GM10248 (cell line): ENCODE measurements around the gene PHF21A.
"Not testable (repeated sequence)": the region's sequence is repeated elsewhere in the genome, so short reads cannot be mapped to it uniquely, and the experiment has no call there.

Experiments used
- CTCF ChIA-PET: fragments of 300-600 bp; sonication (Branson Sonifier 250); formaldehyde crosslinking; extraction: SDS; loops from one replicate; lab custom pipeline; 2021; ENCODE audit warnings: antibody characterized with exemption; lab: Yijun Ruan, JAX
- POLR2A ChIA-PET: fragments of 350-650 bp; sonication (Branson Sonifier 250); formaldehyde crosslinking; extraction: SDS; loops from one replicate; lab custom pipeline; 2020; ENCODE audit warnings: antibody characterized with exemption; lab: Yijun Ruan, JAX
- DNase-seq: peaks from one replicate; pipeline ENCODE4 v3.0.0; 2012; ENCODE audit errors: extremely low spot score
- TF ChIP-seq, protein P1 (sequence below): IDR thresholded peaks from 2 replicates; pipeline ENCODE4 v1.5.1; 2012; ENCODE audit warnings: mild to moderate bottlenecking, low read depth; ENCODE audit errors: extremely low read depth, missing control alignments, control extremely low read depth

Gene PHF21A

DNA sequence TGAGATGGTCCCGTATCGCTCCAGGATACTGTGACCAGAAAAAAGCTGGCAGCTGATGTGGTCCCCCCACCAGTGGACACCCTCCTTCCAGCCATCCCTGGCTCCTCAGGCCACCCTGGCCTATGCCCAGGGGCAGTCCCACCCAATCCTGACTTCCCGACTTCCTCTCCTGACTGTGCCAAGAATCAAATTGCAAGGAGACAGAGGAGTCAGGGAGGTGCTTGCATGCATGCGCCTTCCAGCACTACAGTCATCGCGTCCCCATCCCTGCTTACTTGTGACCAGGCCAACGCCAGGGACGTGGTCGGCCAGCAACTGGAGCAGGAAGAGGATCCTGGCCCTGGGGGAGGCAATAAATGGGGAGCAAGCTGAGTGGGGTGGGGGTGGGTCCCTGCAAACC lies 210.6 kb downstream of the PHF21A start:
- DNase-seq = no peak
- ChIA-PET CTCF (no interaction called here), POLR2A (no interaction called here)
- TF ChIP-seq, protein P1, sequence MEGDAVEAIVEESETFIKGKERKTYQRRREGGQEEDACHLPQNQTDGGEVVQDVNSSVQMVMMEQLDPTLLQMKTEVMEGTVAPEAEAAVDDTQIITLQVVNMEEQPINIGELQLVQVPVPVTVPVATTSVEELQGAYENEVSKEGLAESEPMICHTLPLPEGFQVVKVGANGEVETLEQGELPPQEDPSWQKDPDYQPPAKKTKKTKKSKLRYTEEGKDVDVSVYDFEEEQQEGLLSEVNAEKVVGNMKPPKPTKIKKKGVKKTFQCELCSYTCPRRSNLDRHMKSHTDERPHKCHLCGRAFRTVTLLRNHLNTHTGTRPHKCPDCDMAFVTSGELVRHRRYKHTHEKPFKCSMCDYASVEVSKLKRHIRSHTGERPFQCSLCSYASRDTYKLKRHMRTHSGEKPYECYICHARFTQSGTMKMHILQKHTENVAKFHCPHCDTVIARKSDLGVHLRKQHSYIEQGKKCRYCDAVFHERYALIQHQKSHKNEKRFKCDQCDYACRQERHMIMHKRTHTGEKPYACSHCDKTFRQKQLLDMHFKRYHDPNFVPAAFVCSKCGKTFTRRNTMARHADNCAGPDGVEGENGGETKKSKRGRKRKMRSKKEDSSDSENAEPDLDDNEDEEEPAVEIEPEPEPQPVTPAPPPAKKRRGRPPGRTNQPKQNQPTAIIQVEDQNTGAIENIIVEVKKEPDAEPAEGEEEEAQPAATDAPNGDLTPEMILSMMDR = no peak

DNA sequence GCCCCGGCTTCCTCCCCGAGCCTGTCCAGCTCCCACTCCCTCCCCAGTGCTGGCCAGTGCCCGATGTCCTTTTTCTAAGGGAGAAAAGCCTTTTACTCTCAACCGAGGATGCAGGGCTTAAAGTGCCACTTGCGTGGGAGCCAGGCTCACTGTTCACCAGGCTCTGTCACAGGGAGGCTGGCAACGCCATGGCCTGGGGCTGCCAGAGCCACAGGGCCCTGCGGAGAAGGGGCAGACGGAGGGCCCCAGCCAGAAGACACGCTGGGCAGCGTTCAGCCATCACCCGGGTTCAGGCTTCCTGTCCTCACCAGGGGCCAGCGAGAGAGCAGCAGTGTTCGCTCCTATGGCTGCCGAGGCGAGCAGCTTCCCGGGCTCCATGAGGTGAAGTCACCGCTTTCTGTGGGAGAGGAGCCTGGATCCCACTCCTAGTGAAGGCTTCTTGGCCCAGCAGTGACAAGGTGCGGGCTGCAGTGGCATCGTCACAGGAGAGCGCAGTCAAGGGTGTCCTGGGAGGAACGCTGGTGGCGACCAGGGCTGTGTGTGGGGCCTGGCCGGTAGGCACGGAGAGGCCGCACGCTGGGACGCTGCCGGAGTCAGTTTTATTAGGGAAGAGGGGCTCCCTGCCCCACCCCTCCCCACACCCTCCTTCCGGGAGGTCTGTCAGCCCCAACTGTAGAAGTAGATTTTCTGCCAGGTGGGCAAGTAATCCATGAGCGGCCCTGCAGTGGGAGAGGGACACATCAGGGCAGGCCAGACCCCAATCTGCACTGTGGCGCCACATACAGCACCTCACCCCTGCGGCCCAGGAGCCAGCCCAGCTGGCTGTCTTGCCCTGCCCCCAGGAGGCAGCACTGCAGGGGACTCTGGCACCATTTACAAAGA lies 211.4 kb downstream of the PHF21A start:
- CTCF ChIA-PET = interaction anchor here (1.2 kb wide), 1 partner anchor 37 kb away, joined by 3 read pairs; no protein-coding TSS in a partner anchor
- POLR2A ChIA-PET = interaction anchor here (0.9 kb wide), 1 partner anchor 8 kb away, joined by 3 read pairs; the partner anchor contains the start of gene PEX16
- no peak for DNase-seq
- TF ChIP-seq, protein P1 = no peak

DNA sequence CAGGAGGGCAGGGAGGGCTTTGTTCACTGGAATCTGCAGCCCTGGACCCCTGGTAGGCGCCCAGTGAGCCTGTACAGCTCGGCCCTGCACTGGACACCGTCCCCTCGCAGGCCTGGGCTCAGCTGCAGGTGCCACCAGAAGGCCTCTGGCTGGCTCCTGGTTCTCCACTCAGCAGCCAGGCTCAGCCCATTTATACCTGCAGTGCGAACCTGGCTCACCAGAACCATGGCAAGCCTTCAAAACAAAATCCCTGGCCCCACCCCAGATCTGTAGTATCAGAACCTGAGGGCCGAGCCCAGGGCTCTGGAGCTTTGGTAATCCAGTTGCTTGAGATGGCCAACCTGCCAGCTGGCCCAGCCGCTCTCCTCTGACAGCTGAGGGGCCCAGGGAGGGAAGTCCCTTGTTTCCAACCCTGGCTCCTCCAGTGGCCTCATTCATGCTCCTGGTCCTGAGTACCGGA lies 213.3 kb downstream of the PHF21A start:
- DNase-seq = no peak
- TF ChIP-seq, protein P1 = no peak
- CTCF ChIA-PET = no interaction called here
- POLR2A ChIA-PET = no interaction called here

DNA sequence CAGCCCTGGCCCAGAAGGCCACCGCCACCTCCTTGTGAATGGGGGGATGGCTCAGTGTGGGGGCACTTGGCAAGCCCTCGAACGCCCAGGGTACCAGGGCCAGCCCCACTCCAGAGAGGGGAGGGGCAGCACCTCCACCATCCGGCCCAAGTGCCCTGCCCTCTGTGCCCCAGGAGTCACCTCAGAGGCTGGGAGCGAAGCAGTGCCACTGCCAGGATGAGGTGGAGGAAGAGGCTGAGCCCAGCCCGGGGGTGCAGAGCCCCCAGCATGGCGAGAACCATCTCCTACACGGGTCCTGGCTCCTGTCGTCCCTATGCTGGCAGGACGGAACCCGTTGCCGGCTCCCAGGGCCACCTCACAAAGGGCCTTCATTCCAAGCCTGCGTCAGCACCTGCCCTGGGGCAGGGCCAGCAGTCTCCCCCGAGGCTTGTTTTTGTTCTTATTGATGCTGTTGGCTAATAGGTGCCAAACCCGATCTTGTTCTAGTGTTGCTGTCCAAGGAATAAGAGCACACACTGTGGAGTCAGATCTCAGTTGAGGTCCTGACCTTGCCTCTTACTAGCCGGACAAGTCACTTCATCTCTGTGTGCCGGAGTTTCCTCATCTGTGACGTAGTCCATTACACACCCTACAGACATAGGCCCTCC lies 214.2 kb downstream of the PHF21A start, which contains the start of gene FREY1:
FREY1 (minus strand) TSS at position 307 of the 647 bp plus-strand sequence; CDS start at position 281, 26 bp downstream.
- TF ChIP-seq, protein P1 = no peak

DNA sequence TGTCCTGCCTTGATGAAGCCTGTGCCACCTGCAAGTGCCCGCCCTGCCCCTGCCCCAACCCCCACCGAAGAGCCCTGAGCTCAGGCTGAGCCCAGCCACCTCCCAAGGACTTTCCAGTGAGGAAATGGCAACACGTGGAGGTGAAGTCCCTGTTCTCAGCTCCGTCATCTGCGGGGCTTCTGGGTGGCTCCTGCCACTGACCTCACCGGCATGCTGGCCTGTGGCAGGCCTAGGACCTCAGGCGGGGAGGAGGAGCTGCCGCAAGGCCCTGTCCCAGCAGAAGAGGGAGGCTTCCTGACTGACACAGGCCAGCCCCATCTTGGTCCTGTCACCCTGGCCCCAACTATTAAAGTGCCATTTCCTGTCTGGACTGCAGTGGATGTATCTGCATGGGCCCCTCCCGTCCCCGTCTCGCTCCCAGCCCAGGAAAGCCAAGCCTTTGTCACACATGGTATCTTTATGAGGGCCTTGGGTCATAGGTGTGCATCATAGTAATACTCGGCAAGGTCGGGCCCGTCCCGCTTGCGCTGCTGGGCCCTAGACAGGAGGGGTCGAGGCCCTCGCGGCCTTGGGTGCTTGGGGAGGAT lies 215.1 kb downstream of the PHF21A start:
- DNase-seq = no peak
- POLR2A ChIA-PET = interaction anchor here (0.6 kb wide), 1 partner anchor 10 kb away, joined by 3 read pairs; no protein-coding TSS in a partner anchor
- CTCF ChIA-PET = interaction anchor here (1.2 kb wide), 1 partner anchor 9 kb away, joined by 4 read pairs; no protein-coding TSS in a partner anchor
- TF ChIP-seq, protein P1 = no peak

More for the DNA sequence above, 214.2 kb downstream of the PHF21A start, which contains the start of gene FREY1:
- DNase-seq = no peak
- ChIA-PET POLR2A (no interaction called here), CTCF (no interaction called here)

DNA sequence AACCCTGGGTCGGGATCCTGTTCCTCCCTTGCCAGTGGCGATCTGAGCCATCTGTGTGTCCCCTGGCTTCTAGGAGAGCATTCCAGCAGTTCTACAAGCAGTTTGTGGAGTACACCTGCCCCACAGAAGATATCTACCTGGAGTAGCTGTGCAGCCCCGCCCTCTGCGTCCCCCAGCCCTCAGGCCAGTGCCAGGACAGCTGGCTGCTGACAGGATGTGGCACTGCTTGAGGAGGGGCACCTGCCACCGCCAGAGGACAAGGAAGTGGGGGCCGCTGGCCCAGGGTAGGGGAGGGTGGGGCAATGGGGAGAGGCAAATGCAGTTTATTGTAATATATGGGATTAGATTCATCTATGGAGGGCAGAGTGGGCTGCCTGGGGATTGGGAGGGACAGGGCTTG lies 215.7 kb downstream of the PHF21A start:
- POLR2A ChIA-PET, DNase-seq: not testable (repeated sequence)
- CTCF ChIA-PET = interaction anchor here (1.2 kb wide), 1 partner anchor 8 kb away, joined by 4 read pairs; no protein-coding TSS in a partner anchor
